Skeletal muscle satellite cell (primary cell): ENCODE results near the gene SIPA1L3.
A peak's percentile ranks its signal among the peaks of the same experiment; 100 is the strongest.

ENCODE experiments used
- H3K27me3 ChIP-seq: 2 replicates; pipeline ENCODE4 v1.7.0; 2013; ENCODE audit warnings: low read length; ENCODE audit not compliant: control insufficient read depth, insufficient read depth
- H3K36me3 ChIP-seq: 2 replicates; pipeline ENCODE4 v1.7.0; 2013; ENCODE audit warnings: mild to moderate bottlenecking, control low read depth, low read length; ENCODE audit not compliant: insufficient read depth
- H3K4me1 ChIP-seq: 2 replicates; pipeline ENCODE4 v1.7.0; 2013; ENCODE audit warnings: low read length; ENCODE audit not compliant: control insufficient read depth, insufficient read depth
- H3K4me2 ChIP-seq: 2 replicates; pipeline ENCODE4 v1.7.0; 2013; ENCODE audit warnings: mild to moderate bottlenecking, low read length
- H3K4me3 ChIP-seq: 2 replicates; pipeline ENCODE4 v1.7.0; 2013; ENCODE audit warnings: low read length
- H3K9ac ChIP-seq: 2 replicates; pipeline ENCODE4 v1.7.0; 2013; ENCODE audit warnings: mild to moderate bottlenecking, low read depth, low read length, moderate library complexity
- H3K9me3 ChIP-seq: replicated peaks from 2 replicates; pipeline ENCODE4 v1.7.0; 2013; ENCODE audit warnings: mild to moderate bottlenecking, control low read depth, low read length

Gene SIPA1L3

GRCh38 chr19:38199340-38199739 is 292.3 kb downstream of the SIPA1L3 start:
- Histone ChIP-seq H3K4me2 (no peak overlapping the region), H3K4me3 (no peak overlapping the region), H3K9me3 (no peaks in the 10 kb centered on the region), H3K36me3 (peaks cover 58% of the 10 kb centered on the region), H3K27me3 (no peaks in the 10 kb centered on the region), H3K4me1 (no peaks in the 10 kb centered on the region), H3K9ac (no peak overlapping the region)

GRCh38 chr19:38201731-38202130 is 294.7 kb downstream of the SIPA1L3 start:
- peaks cover 49% of the 10 kb centered on the region for H3K36me3 ChIP-seq
- H3K9me3 ChIP-seq, result no peaks in the 10 kb centered on the region
- H3K4me1 ChIP-seq, result no peaks in the 10 kb centered on the region
- no peak overlapping the region for H3K4me2 ChIP-seq
- no peak overlapping the region for H3K4me3 ChIP-seq
- H3K9ac ChIP-seq, result no peak overlapping the region
- no peaks in the 10 kb centered on the region for H3K27me3 ChIP-seq

DNA sequence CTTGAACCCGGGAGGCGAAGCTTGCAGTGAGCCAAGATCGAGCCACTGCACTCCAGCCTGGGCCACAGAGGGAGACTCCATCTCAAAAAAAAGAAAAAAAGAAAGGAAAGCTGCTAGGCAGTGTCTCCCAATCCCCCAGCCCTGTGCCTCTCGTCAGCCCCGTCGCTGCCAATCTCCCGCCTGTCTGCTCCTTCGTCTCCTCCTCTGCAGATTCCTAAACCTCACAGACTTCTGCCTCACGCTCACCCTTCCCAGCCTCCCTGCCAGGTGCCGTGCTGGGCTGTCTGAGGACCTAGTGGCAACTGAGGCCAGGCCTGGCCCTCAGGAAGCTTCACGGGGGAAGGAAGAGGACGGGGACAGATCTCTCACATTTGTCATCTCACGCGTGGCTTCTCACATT is 295.5 kb downstream of the SIPA1L3 start:
- no peak overlapping the region for H3K4me2 ChIP-seq
- no peaks in the 10 kb centered on the region for H3K9me3 ChIP-seq
- no peak overlapping the region for H3K4me3 ChIP-seq
- peaks cover 2% of the 10 kb centered on the region for H3K4me1 ChIP-seq
- peaks cover 45% of the 10 kb centered on the region for H3K36me3 ChIP-seq
- H3K9ac ChIP-seq, result no peak overlapping the region
- no peaks in the 10 kb centered on the region for H3K27me3 ChIP-seq

DNA sequence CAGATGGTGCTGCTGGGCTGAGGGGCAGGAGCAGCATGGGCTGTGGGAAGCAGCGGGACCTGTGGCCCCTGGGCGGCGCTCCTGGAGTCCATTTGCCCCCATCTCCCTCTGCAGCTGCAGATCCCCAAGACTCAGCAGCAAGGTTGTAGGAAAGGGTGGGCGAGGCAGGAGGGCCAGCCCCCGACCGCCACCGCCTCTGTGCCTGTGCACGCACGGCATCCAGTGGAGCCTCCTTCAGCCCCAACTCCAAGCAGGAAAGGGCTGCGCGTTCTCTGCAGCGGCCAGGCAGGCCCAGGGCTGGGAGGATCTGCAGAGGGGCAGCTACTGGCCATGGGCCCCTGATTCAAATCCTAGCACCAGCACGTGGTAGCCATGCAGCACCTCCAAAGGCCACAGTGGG is 296.2 kb downstream of the SIPA1L3 start:
- no peaks in the 10 kb centered on the region for H3K27me3 ChIP-seq
- no peaks in the 10 kb centered on the region for H3K9me3 ChIP-seq
- H3K4me1 ChIP-seq, result peaks cover 4% of the 10 kb centered on the region
- H3K4me3 ChIP-seq, result no peak overlapping the region
- peaks cover 45% of the 10 kb centered on the region for H3K36me3 ChIP-seq
- no peak overlapping the region for H3K9ac ChIP-seq
- no peak overlapping the region for H3K4me2 ChIP-seq

- H3K27me3 ChIP-seq, result no peaks in the 10 kb centered on the region
- no peak overlapping the region for H3K4me2 ChIP-seq
- peaks cover 7% of the 10 kb centered on the region for H3K4me1 ChIP-seq
- H3K36me3 ChIP-seq, result peaks cover 39% of the 10 kb centered on the region
- H3K4me3 ChIP-seq, result no peak overlapping the region
- H3K9ac ChIP-seq, result no peak overlapping the region
- H3K9me3 ChIP-seq, result no peaks in the 10 kb centered on the region
Observed at GRCh38 chr19:38204096-38204495, 297.1 kb downstream of the SIPA1L3 start.

- no peaks in the 10 kb centered on the region for H3K9me3 ChIP-seq
- H3K4me1 ChIP-seq, result peaks cover 13% of the 10 kb centered on the region
- peaks cover 37% of the 10 kb centered on the region for H3K36me3 ChIP-seq
- no peak overlapping the region for H3K9ac ChIP-seq
- no peak overlapping the region for H3K4me2 ChIP-seq
- no peaks in the 10 kb centered on the region for H3K27me3 ChIP-seq
- H3K4me3 ChIP-seq, result no peak overlapping the region
Observed at GRCh38 chr19:38204728-38205127, 297.7 kb downstream of the SIPA1L3 start.

DNA sequence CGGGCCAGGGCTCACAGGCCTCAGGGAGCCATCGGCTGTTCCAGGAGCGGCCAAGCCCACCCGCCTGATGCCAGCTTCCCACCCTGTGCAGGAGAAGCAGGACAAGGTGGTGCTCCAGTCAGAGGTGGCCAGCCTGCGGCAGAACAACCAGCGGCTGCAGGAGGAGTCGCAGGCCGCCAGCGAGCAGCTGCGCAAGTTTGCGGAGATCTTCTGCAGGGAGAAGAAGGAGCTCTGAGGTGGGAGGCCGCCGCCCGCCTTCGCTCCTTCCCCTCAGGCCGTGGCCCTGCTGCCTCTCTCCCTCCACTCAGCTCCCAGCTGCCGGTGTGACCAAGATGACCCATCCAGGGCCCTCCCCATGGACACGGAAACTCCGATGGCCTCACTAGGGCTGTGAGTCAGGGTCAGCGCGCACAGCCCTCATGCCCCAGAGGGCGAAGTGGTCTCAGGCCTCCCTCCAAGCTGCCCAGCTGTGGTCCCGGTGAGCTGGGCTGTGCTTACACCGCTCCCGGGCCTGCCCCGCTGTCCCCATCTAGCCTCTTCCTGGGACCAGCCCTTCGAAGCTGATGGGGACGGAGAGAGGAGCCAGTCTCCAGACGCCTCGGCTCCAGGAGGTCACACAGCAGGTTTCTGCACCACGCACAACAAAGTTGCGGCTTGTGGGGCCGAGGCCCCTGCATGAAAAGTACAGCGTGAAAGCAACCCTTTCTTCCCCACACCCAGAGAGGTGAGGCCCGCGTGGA is 299.2 kb downstream of the SIPA1L3 start:
- H3K9ac ChIP-seq, result no peak overlapping the region
- H3K9me3 ChIP-seq, result no peaks in the 10 kb centered on the region
- no peak overlapping the region for H3K4me2 ChIP-seq
- H3K4me1 ChIP-seq, result peaks cover 27% of the 10 kb centered on the region
- H3K27me3 ChIP-seq, result no peaks in the 10 kb centered on the region
- H3K36me3 ChIP-seq, result peaks cover 34% of the 10 kb centered on the region
- H3K4me3 ChIP-seq, result no peak overlapping the region

DNA sequence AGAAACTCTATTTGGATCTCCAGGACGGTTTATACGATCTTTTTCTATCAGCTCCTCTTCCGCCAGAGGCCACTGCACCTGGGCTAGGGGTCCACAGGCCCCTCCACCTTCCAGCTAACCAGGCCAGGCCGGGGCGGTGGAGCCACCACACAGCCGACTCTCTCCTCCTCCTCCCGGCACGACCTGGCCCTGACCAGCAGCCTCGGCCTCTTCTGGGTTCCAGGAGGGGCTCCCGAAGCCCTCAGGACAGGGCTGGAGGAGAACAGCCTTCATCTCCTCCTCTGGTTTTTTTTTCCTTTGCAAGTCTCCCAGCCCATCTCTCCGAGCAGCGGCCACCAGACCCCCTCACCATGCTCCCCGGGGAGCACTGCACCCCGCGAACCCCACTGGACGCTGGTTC is 299.9 kb downstream of the SIPA1L3 start:
- Histone ChIP-seq H3K4me2 (no peak overlapping the region), H3K9me3 (no peaks in the 10 kb centered on the region), H3K36me3 (peaks cover 28% of the 10 kb centered on the region), H3K27me3 (no peaks in the 10 kb centered on the region), H3K9ac (no peak overlapping the region), H3K4me1 (peaks cover 30% of the 10 kb centered on the region), H3K4me3 (no peak overlapping the region)

DNA sequence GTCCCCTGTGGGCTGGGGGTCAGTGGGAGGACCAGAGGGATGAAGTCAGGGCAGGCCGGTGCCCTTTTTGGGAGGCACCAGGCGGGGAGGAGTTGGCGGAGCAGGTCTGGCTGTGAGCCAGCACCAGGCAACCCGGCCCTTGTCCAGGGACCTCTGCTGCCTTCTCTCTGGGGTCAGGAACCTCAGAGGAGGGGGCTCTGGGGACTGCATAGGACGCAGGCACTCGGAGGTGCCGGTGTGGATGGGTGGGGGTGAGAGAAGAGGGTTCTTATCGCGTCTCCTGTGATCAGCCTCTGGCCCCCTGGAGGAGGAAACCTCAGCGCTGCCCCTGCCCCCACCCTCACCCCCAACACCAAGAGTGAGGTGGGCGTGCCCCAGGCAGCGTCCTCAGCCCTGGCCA is 300.5 kb downstream of the SIPA1L3 start:
- H3K36me3 ChIP-seq, result peaks cover 26% of the 10 kb centered on the region
- H3K4me1 ChIP-seq, result peaks cover 30% of the 10 kb centered on the region
- H3K9ac ChIP-seq, result no peak overlapping the region
- H3K27me3 ChIP-seq, result no peaks in the 10 kb centered on the region
- no peak overlapping the region for H3K4me3 ChIP-seq
- H3K4me2 ChIP-seq, result no peak overlapping the region
- H3K9me3 ChIP-seq, result no peaks in the 10 kb centered on the region

DNA sequence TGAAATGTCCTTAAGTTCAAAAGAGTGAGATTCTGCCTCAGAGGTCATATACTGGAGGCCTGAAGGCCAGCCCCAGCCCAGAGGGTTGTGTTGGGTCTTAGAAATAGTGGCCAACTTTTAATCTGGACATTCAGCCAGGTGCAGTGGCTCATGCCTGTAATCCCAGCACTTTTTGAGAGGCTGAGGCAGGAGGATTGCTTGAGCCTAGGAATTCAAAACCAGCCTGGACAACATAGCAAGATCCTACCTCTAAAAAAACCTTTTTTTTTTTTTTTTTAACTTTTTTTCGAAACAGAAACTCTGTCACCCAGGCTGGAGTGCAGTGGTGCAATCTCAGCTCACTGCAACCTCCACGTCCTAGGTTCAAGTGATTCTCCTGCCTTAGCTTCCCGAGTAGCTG is 301.6 kb downstream of the SIPA1L3 start:
- Histone ChIP-seq H3K4me3 (no peak overlapping the region), H3K9me3 (no peaks in the 10 kb centered on the region), H3K4me2 (no peak overlapping the region), H3K27me3 (no peaks in the 10 kb centered on the region), H3K4me1 (peaks cover 35% of the 10 kb centered on the region), H3K9ac (no peak overlapping the region), H3K36me3 (peaks cover 15% of the 10 kb centered on the region)

GRCh38 chr19:38209152-38209551 is 302.1 kb downstream of the SIPA1L3 start:
- H3K4me3 ChIP-seq, result peak overlapping the region; percentile 52
- peak overlapping the region; percentile 85 for H3K4me2 ChIP-seq
- H3K27me3 ChIP-seq, result no peaks in the 10 kb centered on the region
- H3K4me1 ChIP-seq, result peaks cover 41% of the 10 kb centered on the region
- no peaks in the 10 kb centered on the region for H3K9me3 ChIP-seq
- peak overlapping the region; percentile 77 for H3K9ac ChIP-seq
- H3K36me3 ChIP-seq, result peaks cover 11% of the 10 kb centered on the region
